K562 (cell line): ENCODE data around the gene CARD11. TPM values are rescaled to one million over a fixed set of nuclear protein-coding genes. Genes with fewer than 3 reads are reported as not detected.

Experiments used
- ELF4 ChIP-seq: fragments of 450-650 bp; formaldehyde crosslinking; IDR thresholded peaks from 2 replicates; pipeline ENCODE4 v1.4.0; 2022; ENCODE audit warnings: missing genetic modification characterization
- HNRNPK ChIP-seq: fragments of 200-400 bp; formaldehyde crosslinking; IDR thresholded peaks from one replicate; pipeline ENCODE4 v1.6.1; 2018; ENCODE audit warnings: mild to moderate bottlenecking, low read depth, low read length; ENCODE audit not compliant: poor library complexity, severe bottlenecking
- JUND ChIP-seq, 2 experiments: IDR thresholded peaks; 2 replicates in 1 of 2; 3 replicates in 1 of 2; pipeline ENCODE4 v1.6.1; 2011; ENCODE audit warnings: borderline replicate concordance in 2 of 2, low read depth in 2 of 2, low read length in 2 of 2, improper control_type of control experiment in 1 of 2, missing biosample characterization in 1 of 2, missing genetic modification characterization in 1 of 2, missing genetic modification reagents in 1 of 2
- KLF16 ChIP-seq: IDR thresholded peaks from 2 replicates; pipeline ENCODE4 v1.6.1; 2016; ENCODE audit warnings: antibody characterized with exemption
- MECOM ChIP-seq: fragments of 250-450 bp; sonication (Bioruptor Pico); IDR thresholded peaks from 2 replicates; pipeline ENCODE4 v1.8.0; 2022; ENCODE audit warnings: inconsistent platforms
- RUNX1 ChIP-seq: sonication (generic); IDR thresholded peaks from 2 replicates; pipeline ENCODE4 v1.6.1; 2016; ENCODE audit warnings: antibody characterized with exemption, low read depth
- SRSF3 ChIP-seq: fragments of 200-400 bp; formaldehyde crosslinking; IDR thresholded peaks from 2 replicates; pipeline ENCODE4 v1.6.1; 2016; ENCODE audit warnings: mild to moderate bottlenecking, low read length, moderate library complexity; ENCODE audit not compliant: insufficient read depth
- STAT5A ChIP-seq: IDR thresholded peaks from 2 replicates; pipeline ENCODE4 v1.6.1; 2012; ENCODE audit warnings: low read length, inconsistent platforms, borderline replicate concordance
- TEAD2 ChIP-seq: fragments of 450-650 bp; IDR thresholded peaks from 2 replicates; pipeline ENCODE4 v1.6.1; 2016; ENCODE audit warnings: missing genetic modification characterization, control low read depth, missing compliant biosample characterization
- XRCC4 ChIP-seq: IDR thresholded peaks from one replicate; pipeline ENCODE4 v1.6.1; 2011; ENCODE audit not compliant: insufficient read depth, insufficient read length; ENCODE audit errors: extremely low read depth
- XRCC5 ChIP-seq: fragments of 200-400 bp; formaldehyde crosslinking; IDR thresholded peaks from 2 replicates; pipeline ENCODE4 v1.6.1; 2017; ENCODE audit warnings: low read depth, mild to moderate bottlenecking, low read length
- ZC3H11A ChIP-seq: IDR thresholded peaks from 2 replicates; pipeline ENCODE4 v1.6.1; 2012; ENCODE audit warnings: low read depth, low read length, improper control_type of control experiment
- ZNF707 ChIP-seq: fragments of 250-450 bp; sonication (Bioruptor Pico); conservative IDR thresholded peaks from 2 replicates; pipeline ENCODE4 v1.8.0; 2022; ENCODE audit warnings: inconsistent platforms, mild to moderate bottlenecking, moderate library complexity
- polyA plus RNA-seq, 8 experiments: library from polyadenylated mRNA; depleted of rRNA in 4 of 8; stranded (reverse) in 5 of 8; unstranded in 3 of 8; fragments of >200 nt; fragmentation: Nextera tagmentation in 2 of 8; fragmentation: Illumina TruSeq in 1 of 8; extraction: Ambion mirVana in 2 of 8; extraction: Trizol in 1 of 8; gene quantifications; 2 replicates each; pipeline versions ENCODE4 v1.2.1 to v1.2.3, GENCODE V29; 2011 to 2014; ENCODE audit warnings: inconsistent platforms in 1 of 8, missing spikeins in 1 of 8
- total RNA-seq, 7 experiments: library from RNA; depleted of rRNA in 6 of 7; stranded (reverse); fragments of >200 nt in 6 of 7; fragmentation: Illumina TruSeq in 2 of 7; extraction: Trizol in 2 of 7; gene quantifications; 2 replicates each; pipeline versions ENCODE4 v1.2.1 to v1.2.3, GENCODE V29; 2011 to 2021; ENCODE audit warnings: low replicate concordance in 1 of 7
- TF ChIP-seq, protein P1 (sequence below): sonication (generic); formaldehyde crosslinking; IDR thresholded peaks from 2 replicates; pipeline ENCODE4 v1.8.0; 2022; ENCODE audit warnings: mild to moderate bottlenecking, missing genetic modification reagents
- TF ChIP-seq, protein P2 (sequence below), 2 experiments: fragments of 450-650 bp; IDR thresholded peaks; 2 replicates each; pipeline ENCODE4 v1.6.1; 2016
- TF ChIP-seq, protein P3 (sequence below): sonication (generic); formaldehyde crosslinking; IDR thresholded peaks from 2 replicates; pipeline ENCODE4 v1.8.1; 2023; ENCODE audit warnings: mild to moderate bottlenecking, missing genetic modification reagents
- TF ChIP-seq, protein P4 (sequence below): sonication (generic); formaldehyde crosslinking; IDR thresholded peaks from 2 replicates; pipeline ENCODE4 v1.8.1; 2023; ENCODE audit warnings: mild to moderate bottlenecking, missing genetic modification reagents, moderate library complexity
- TF ChIP-seq, protein P5 (sequence below): sonication (generic); formaldehyde crosslinking; IDR thresholded peaks from 2 replicates; pipeline ENCODE4 v1.8.1; 2023; ENCODE audit warnings: mild to moderate bottlenecking, missing genetic modification reagents

The CARD11 gene
- total and polyA plus RNA-seq, 9 of the 15 experiments (the other 6 are each of a cell fraction or from before 2014, with no cell fraction given): 0.07 to 12.8 (median 5.7) TPM

DNA sequence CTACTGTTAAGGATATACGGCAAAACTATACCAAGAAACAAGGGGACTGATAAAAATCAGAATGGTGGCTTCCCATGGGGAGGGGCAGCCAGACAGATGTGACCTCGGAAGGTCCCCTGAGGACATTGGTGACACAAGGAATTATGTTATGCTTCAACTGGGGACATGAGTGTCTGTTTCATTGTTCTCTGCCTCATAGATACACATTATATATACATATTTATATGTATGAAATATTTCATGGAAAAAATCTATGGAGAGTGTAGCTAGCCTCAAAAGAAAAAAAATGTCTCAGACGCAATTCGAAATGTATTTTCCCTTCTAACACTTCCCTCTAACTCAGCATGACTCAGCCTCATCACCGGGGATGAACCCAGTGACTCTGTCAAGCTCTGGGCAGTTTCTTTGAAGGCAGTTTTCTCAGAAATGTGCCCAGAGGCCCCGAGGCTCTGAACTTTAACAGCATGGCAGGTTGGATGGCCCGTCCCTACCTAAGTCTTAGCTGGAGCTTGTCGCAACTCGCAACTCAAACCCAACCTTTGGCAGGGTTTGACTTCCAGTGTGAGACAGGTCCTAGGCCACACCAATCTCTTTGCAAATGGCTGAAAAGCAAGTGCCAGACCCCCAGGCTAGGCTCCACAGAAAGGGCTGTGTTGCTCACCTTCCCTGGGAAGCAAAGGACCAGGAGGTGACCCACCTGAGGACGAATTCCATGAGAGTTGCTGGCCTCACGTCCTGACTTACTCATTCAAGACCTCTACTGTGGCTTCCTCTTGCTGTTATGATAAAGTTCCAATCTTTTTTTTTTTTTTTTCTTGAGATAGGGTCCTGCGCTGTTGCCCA, 86.9 kb downstream of the CARD11 start (continued):
- TF ChIP-seq, protein P1, sequence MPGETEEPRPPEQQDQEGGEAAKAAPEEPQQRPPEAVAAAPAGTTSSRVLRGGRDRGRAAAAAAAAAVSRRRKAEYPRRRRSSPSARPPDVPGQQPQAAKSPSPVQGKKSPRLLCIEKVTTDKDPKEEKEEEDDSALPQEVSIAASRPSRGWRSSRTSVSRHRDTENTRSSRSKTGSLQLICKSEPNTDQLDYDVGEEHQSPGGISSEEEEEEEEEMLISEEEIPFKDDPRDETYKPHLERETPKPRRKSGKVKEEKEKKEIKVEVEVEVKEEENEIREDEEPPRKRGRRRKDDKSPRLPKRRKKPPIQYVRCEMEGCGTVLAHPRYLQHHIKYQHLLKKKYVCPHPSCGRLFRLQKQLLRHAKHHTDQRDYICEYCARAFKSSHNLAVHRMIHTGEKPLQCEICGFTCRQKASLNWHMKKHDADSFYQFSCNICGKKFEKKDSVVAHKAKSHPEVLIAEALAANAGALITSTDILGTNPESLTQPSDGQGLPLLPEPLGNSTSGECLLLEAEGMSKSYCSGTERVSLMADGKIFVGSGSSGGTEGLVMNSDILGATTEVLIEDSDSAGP (CRISPR knock-in tag): no peak
- TF ChIP-seq, protein P2, sequence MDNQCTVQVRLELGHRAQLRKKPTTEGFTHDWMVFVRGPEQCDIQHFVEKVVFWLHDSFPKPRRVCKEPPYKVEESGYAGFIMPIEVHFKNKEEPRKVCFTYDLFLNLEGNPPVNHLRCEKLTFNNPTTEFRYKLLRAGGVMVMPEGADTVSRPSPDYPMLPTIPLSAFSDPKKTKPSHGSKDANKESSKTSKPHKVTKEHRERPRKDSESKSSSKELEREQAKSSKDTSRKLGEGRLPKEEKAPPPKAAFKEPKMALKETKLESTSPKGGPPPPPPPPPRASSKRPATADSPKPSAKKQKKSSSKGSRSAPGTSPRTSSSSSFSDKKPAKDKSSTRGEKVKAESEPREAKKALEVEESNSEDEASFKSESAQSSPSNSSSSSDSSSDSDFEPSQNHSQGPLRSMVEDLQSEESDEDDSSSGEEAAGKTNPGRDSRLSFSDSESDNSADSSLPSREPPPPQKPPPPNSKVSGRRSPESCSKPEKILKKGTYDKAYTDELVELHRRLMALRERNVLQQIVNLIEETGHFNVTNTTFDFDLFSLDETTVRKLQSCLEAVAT (IDR thresholded peaks at IDR 0.05): no peak
- TF ChIP-seq RUNX1: no peak
- 0 out of 2 replicates have a peak, but pooled peaks have one; percentile 13 for TF ChIP-seq MECOM
- no peak for TF ChIP-seq XRCC5
- peak; percentile 84 for TF ChIP-seq JUND (IDR thresholded peaks at IDR 0.05; ENCODE audit: borderline replicate concordance, low read depth, low read length)
- TF ChIP-seq JUND (tag; IDR thresholded peaks at IDR 0.05; ENCODE audit: borderline replicate concordance, low read depth, low read length): peak; percentile 92; the same call in 2 of the 3 replicates
- TF ChIP-seq XRCC4: no peak
- peak; percentile 60 for TF ChIP-seq STAT5A
- TF ChIP-seq TEAD2: peak; percentile 91
- TF ChIP-seq, protein P3, sequence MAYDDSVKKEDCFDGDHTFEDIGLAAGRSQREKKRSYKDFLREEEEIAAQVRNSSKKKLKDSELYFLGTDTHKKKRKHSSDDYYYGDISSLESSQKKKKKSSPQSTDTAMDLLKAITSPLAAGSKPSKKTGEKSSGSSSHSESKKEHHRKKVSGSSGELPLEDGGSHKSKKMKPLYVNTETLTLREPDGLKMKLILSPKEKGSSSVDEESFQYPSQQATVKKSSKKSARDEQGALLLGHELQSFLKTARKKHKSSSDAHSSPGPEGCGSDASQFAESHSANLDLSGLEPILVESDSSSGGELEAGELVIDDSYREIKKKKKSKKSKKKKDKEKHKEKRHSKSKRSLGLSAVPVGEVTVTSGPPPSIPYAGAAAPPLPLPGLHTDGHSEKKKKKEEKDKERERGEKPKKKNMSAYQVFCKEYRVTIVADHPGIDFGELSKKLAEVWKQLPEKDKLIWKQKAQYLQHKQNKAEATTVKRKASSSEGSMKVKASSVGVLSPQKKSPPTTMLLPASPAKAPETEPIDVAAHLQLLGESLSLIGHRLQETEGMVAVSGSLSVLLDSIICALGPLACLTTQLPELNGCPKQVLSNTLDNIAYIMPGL: no peak
- TF ChIP-seq, protein P4, sequence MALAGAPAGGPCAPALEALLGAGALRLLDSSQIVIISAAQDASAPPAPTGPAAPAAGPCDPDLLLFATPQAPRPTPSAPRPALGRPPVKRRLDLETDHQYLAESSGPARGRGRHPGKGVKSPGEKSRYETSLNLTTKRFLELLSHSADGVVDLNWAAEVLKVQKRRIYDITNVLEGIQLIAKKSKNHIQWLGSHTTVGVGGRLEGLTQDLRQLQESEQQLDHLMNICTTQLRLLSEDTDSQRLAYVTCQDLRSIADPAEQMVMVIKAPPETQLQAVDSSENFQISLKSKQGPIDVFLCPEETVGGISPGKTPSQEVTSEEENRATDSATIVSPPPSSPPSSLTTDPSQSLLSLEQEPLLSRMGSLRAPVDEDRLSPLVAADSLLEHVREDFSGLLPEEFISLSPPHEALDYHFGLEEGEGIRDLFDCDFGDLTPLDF (CRISPR knock-in tag): no peak
- no peak for TF ChIP-seq ELF4 (CRISPR knock-in tag)
- no peak for TF ChIP-seq ZC3H11A
- TF ChIP-seq SRSF3: no peak
- peak; percentile 29; the same call in 1 of the 2 replicates for TF ChIP-seq ZNF707 (CRISPR knock-in tag)
- TF ChIP-seq, protein P5, sequence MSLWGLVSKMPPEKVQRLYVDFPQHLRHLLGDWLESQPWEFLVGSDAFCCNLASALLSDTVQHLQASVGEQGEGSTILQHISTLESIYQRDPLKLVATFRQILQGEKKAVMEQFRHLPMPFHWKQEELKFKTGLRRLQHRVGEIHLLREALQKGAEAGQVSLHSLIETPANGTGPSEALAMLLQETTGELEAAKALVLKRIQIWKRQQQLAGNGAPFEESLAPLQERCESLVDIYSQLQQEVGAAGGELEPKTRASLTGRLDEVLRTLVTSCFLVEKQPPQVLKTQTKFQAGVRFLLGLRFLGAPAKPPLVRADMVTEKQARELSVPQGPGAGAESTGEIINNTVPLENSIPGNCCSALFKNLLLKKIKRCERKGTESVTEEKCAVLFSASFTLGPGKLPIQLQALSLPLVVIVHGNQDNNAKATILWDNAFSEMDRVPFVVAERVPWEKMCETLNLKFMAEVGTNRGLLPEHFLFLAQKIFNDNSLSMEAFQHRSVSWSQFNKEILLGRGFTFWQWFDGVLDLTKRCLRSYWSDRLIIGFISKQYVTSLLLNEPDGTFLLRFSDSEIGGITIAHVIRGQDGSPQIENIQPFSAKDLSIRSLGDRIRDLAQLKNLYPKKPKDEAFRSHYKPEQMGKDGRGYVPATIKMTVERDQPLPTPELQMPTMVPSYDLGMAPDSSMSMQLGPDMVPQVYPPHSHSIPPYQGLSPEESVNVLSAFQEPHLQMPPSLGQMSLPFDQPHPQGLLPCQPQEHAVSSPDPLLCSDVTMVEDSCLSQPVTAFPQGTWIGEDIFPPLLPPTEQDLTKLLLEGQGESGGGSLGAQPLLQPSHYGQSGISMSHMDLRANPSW (CRISPR knock-in tag): no peak
- no peak for TF ChIP-seq HNRNPK
- TF ChIP-seq KLF16: no peak
